HG02798 (cell line): ENCODE data around the gene ATP5MK.
"Not testable (repeated sequence)": the region's sequence is repeated elsewhere in the genome, so short reads cannot be mapped to it uniquely, and the experiment has no call there.

ENCODE experiments used
- ATAC-seq: cut with Tn5 transposase; IDR thresholded peaks from one replicate; pipeline ENCODE4 v1.9.1; 2021; ENCODE audit warnings: mild to moderate bottlenecking; ENCODE audit not compliant: unreplicated experiment, poor library complexity

ATP5MK gene

DNA sequence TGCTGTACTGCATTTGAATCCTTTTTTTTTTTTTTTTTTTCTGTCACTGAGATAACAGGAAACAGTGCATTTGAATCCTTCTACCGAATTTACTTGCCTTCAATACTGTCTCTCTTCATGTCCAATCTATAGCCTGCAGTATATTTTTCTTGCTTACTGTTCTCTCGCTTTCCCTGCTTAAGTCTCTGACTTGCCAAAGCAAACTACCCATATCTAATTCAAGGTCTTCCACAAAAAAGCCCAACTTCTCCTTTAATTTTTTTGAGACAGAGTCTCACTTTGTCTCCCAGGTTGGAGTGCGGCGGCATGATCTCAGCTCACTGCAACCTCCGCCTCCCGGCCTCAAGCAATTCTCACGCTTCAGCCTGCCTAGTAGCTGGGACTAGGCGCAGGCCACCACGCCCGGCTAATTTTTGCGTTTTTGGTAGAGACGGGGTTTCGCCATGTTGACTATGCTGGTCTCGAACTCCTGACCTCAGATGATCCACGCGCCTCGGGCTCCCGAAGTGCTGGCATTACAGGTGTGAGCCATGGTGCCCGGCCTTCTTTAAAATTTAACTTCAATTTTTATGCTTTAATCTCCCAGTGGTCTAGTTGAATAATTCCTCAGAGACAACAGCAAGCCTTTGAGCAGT, 1.0 kb upstream of the ATP5MK start:
- ATAC-seq = no peak

- ATAC-seq = no peak
Observed at GRCh38 chr10:103396789-103397087, 463 bp upstream of the ATP5MK start.

- ATAC-seq = no peak
Observed at GRCh38 chr10:103395754-103396066, 565 bp downstream of the ATP5MK start.

- no peak for ATAC-seq
Observed at GRCh38 chr10:103394180-103394579, 2.1 kb downstream of the ATP5MK start.

DNA sequence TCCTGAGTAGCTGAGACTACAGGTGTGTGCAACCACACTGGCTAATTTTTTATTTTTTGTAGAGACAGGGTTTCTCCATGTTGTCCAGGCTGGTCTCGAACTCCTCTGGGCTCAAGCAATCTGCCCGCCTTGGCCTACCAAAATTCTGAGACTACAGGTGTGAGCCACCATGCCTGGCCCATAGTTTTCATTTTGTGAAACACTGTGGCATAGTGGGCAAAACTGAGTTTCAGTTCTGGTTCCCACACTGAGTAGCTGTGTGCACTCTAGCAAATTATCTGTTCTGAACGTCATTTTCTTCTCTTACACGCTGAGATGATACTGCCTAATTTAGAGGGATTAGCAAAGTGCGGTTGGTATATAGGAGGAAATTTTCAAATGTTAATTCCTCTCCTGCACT, 13.5 kb downstream of the ATP5MK start:
- ATAC-seq = no peak

- no peak for ATAC-seq
Observed at GRCh38 chr10:103374263-103374662, 22.0 kb downstream of the ATP5MK start.

- no peak for ATAC-seq
Observed at GRCh38 chr10:103373544-103373943, 22.7 kb downstream of the ATP5MK start.

DNA sequence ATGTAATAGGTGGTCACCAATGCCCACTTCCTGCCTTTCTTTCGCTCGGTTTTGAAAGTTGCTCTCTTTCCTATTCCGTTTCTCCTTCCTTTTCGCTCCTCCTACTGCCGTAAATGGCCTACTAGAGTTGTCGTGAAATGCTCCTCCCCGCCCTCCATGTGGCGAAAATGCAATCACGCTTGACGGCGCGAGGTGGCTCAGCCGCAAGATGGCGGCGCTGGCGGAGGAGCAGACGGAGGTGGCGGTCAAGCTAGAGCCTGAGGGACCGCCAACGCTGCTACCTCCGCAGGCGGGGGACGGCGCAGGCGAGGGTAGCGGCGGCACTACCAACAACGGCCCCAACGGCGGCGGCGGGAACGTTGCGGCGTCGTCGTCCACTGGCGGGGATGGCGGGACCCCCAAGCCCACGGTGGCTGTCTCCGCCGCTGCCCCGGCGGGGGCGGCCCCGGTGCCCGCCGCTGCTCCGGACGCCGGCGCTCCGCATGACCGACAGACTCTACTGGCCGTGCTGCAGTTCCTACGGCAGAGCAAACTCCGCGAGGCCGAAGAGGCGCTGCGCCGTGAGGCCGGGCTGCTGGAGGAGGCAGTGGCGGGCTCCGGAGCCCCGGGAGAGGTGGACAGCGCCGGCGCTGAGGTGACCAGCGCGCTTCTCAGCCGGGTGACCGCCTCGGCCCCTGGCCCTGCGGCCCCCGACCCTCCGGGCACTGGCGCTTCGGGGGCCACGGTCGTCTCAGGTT, 28.3 kb downstream of the ATP5MK start, which contains the start of gene TAF5:
Gene TAF5, plus strand, starts transcription at position 195 of the 737 bp plus-strand sequence. Its CDS starts 14 bp downstream, at position 209.
- ATAC-seq = peak; percentile 69

DNA sequence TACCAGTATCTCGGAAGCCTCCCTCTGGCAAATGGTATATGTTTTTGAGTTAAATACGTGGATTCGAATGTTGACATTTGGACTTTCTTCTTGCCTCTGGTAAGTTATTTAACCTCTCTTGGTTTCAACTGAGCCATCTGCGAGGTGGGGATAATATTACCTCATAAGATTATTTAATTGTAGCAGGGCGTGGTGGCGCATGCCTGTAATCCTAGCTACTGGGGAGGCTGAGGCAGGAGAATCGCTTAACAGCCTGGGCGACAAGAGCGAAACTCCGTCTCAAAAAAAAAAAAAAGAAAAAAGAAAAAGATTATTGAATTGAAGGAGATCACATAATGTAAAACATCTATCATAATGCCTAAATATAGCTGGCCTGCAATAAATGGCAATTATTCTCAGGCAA, 28.9 kb downstream of the ATP5MK start:
- ATAC-seq = no peak

DNA sequence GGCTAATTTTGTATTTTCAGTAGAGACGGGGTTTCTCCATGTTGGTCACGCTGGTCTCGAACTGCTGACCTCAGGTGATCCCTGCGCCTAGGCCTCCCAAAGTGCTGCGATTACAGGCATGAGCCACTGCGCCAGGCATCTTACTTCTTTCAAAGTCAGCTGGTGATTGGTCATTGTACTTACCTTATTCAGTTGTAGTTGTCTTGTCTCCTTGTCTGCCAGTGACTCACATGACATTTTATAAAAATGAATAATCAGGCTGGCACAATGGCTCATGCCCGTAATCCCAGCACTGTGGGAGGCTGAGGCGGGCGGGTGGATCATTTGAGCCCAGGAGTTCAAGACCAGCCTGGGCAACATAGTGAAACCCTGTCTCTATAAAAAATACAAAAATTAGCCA, 35.5 kb downstream of the ATP5MK start:
- ATAC-seq = not testable (repeated sequence)

- not testable (repeated sequence) for ATAC-seq
Observed at GRCh38 chr10:103359493-103359892, 36.8 kb downstream of the ATP5MK start.

- no peak for ATAC-seq
Observed at GRCh38 chr10:103355906-103356599, 40.2 kb downstream of the ATP5MK start.

GRCh38 chr10:103354567-103354966, 41.7 kb downstream of the ATP5MK start:
- not testable (repeated sequence) for ATAC-seq

GRCh38 chr10:103353281-103353680, 43.0 kb downstream of the ATP5MK start:
- ATAC-seq = no peak

GRCh38 chr10:103350517-103351260, 45.6 kb downstream of the ATP5MK start, which contains the start of gene PCGF6:
PCGF6 (minus strand) TSS chr10:103351140; CDS start chr10:103351066, 74 bp downstream.
- peak; percentile 84 for ATAC-seq

DNA sequence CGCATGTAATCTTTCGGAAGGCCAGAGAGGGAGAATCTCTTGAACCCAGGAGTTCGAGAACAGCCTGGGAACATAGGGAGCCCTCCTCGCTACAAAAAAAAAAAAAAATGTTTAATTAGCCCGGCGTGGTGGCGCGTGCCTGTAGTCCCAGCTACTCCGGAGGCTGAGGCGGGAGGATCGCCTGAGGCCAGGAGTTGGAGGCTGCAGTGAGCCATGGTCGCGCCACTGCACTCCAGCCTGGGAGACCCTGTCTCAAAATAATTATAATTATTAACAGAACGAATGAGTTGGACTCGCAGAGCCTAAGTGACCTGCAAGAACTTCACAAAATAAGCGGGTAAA, 46.1 kb downstream of the ATP5MK start:
- peak; percentile 2 for ATAC-seq
